ENCODE results near the gene GPATCH2L. TPM values are rescaled to one million over a fixed set of nuclear protein-coding genes. Genes with fewer than 3 reads are reported as not detected.

The GPATCH2L gene
- total and polyA plus RNA-seq, 2 donors (not counting 1 experiment from before 2014, with no cell fraction given): 17.4 to 82.7 TPM

GRCh38 chr14:76217179-76217578 lies 65.5 kb downstream of the GPATCH2L start:
- WGBS (ENCODE audit: insufficient coverage): no CpG with 5 or more reads among the region's 3 CpGs
- Histone ChIP-seq H3K4me2 (replicated peaks; ENCODE audit: low read depth, low read length, poor library complexity, severe bottlenecking) (no peak overlapping the region), H3K79me2 (ENCODE audit: control insufficient read depth, insufficient read depth, low read length) (no peaks in the 10 kb centered on the region), H3K27ac (ENCODE audit: low read length in 2 of 2) (no peak overlapping the region), H3K9ac (ENCODE audit: low read length) (no peak overlapping the region), H3K27me3 (replicated peaks in 1 of 4; ENCODE audit: control extremely low read depth in 1 of 4, control insufficient read depth in 3 of 4, insufficient read depth in 4 of 4, low read length in 3 of 4) (no peaks in the 10 kb centered on the region), H2AFZ (ENCODE audit: insufficient read depth, low read depth, low read length, poor library complexity, severe bottlenecking) (no peak overlapping the region), H3K36me3 (replicated peaks in 1 of 2; ENCODE audit: control extremely low read depth in 1 of 2, control insufficient read depth in 1 of 2, extremely low read depth in 1 of 2, insufficient read depth in 2 of 2, low read length in 1 of 2) (no peaks in the 10 kb centered on the region), H3K4me3 (ENCODE audit: control extremely low read depth in 1 of 5, extremely low read depth in 1 of 5, insufficient read depth in 1 of 5, low read depth in 2 of 5, low read length in 4 of 5) (no peak overlapping the region), H4K20me1 (ENCODE audit: control insufficient read depth, insufficient read depth, low read length, poor library complexity, severe bottlenecking) (no peaks in the 10 kb centered on the region), H3K4me1 (ENCODE audit: control insufficient read depth in 2 of 2, insufficient read depth in 2 of 2, low read length in 2 of 2) (no peaks in the 10 kb centered on the region), H3K9me3 (ENCODE audit: control extremely low read depth in 1 of 3, control insufficient read depth in 2 of 3, insufficient read depth in 1 of 3, low read length in 2 of 3) (no peaks in the 10 kb centered on the region)
- ChIA-PET POLR2A (interaction anchor here (0.6 kb wide), 1 partner anchor 20 kb away, joined by 3 read pairs; no protein-coding TSS in a partner anchor), CTCF (no interaction called here)
- H3K27ac Mint-ChIP-seq: no peak overlapping the region
- no peaks in the 10 kb centered on the region for H3K9me3 Mint-ChIP-seq (ENCODE audit: insufficient read depth)
- intact Hi-C loops (cut with micrococcal nuclease): no loop called here
- H3K4me3 Mint-ChIP-seq: no peak overlapping the region
- H3K4me1 Mint-ChIP-seq: no peaks in the 10 kb centered on the region
- DNase-seq: no peak
- no peaks in the 10 kb centered on the region for H3K27me3 Mint-ChIP-seq
- no peak for TF ChIP-seq EZH2 (IDR thresholded peaks at IDR 0.05; ENCODE audit: borderline replicate concordance, insufficient read depth, low read depth, low read length, poor library complexity, severe bottlenecking)
- TF ChIP-seq CTCF (IDR thresholded peaks at IDR 0.05): no peak
- ATAC-seq (ENCODE audit: low read depth): no peak

- TF ChIP-seq CTCF (IDR thresholded peaks at IDR 0.05): no peak
- TF ChIP-seq EZH2 (IDR thresholded peaks at IDR 0.05; ENCODE audit: borderline replicate concordance, insufficient read depth, low read depth, low read length, poor library complexity, severe bottlenecking): no peak
- no CpG with 5 or more reads among the region's 2 CpGs for WGBS (ENCODE audit: insufficient coverage)
These were observed 66.9 kb downstream of the GPATCH2L start for GRCh38 chr14:76218662-76219061.

More at GRCh38 chr14:76218662-76219061, 66.9 kb downstream of the GPATCH2L start:
- Histone ChIP-seq H3K4me2 (replicated peaks; ENCODE audit: low read depth, low read length, poor library complexity, severe bottlenecking) (no peak overlapping the region), H3K4me3 (ENCODE audit: control extremely low read depth in 1 of 5, extremely low read depth in 1 of 5, insufficient read depth in 1 of 5, low read depth in 2 of 5, low read length in 4 of 5) (no peak overlapping the region), H3K36me3 (replicated peaks in 1 of 2; ENCODE audit: control extremely low read depth in 1 of 2, control insufficient read depth in 1 of 2, extremely low read depth in 1 of 2, insufficient read depth in 2 of 2, low read length in 1 of 2) (no peaks in the 10 kb centered on the region), H4K20me1 (ENCODE audit: control insufficient read depth, insufficient read depth, low read length, poor library complexity, severe bottlenecking) (no peaks in the 10 kb centered on the region), H3K9ac (ENCODE audit: low read length) (no peak overlapping the region), H3K27me3 (replicated peaks in 1 of 4; ENCODE audit: control extremely low read depth in 1 of 4, control insufficient read depth in 3 of 4, insufficient read depth in 4 of 4, low read length in 3 of 4) (no peaks in the 10 kb centered on the region), H3K4me1 (ENCODE audit: control insufficient read depth in 2 of 2, insufficient read depth in 2 of 2, low read length in 2 of 2) (no peaks in the 10 kb centered on the region), H3K27ac (ENCODE audit: low read length in 2 of 2) (no peak overlapping the region), H2AFZ (ENCODE audit: insufficient read depth, low read depth, low read length, poor library complexity, severe bottlenecking) (no peak overlapping the region), H3K9me3 (ENCODE audit: control extremely low read depth in 1 of 3, control insufficient read depth in 2 of 3, insufficient read depth in 1 of 3, low read length in 2 of 3) (peaks cover 0 to 3% (median 0%) of the 10 kb centered on the region in 3 donors), H3K79me2 (ENCODE audit: control insufficient read depth, insufficient read depth, low read length) (no peaks in the 10 kb centered on the region)
- ATAC-seq (ENCODE audit: low read depth) (no peak), DNase-seq (no peak)
- POLR2A ChIA-PET: no interaction called here
- H3K27me3 Mint-ChIP-seq: no peaks in the 10 kb centered on the region
- CTCF ChIA-PET: no interaction called here
- H3K27ac Mint-ChIP-seq: no peak overlapping the region
- no peak overlapping the region for H3K4me3 Mint-ChIP-seq
- intact Hi-C loops (cut with micrococcal nuclease): no loop called here
- H3K4me1 Mint-ChIP-seq: no peaks in the 10 kb centered on the region
- no peaks in the 10 kb centered on the region for H3K9me3 Mint-ChIP-seq (ENCODE audit: insufficient read depth)

Data from B cell (primary cell).